Activated CD4-positive, alpha-beta T cell treated with anti-CD3 and anti-CD28 coated beads for 1 hour (primary cell): Measurements from ENCODE around the gene ADGRL2.

Experiments
- DNase-seq: peaks from one replicate; pipeline ENCODE4 v3.0.0-alpha.2; 2020

ADGRL2 gene

DNA sequence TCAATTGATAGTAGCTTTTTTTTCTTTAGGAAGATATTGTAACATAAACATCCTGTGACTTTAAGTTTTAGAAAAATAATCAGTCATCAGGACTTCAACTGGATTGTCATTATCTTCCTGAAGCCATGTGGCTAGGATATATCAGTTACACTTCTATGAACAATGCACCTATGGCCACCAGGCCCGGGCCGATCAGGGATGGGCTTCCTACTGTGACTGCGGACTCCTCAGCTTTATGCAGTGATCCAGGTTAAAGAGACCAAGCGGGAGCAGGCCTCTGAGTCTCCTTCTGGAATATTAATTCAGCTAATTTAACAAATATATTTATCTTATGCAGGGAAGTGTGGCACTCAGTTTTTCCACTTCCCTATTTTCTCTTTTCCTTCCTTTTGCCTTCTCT lies 200.6 kb downstream of the ADGRL2 start:
- DNase-seq, result no peak

- DNase-seq, result no peak
Observed at GRCh38 chr1:82007804-82008203, 207.1 kb downstream of the ADGRL2 start.

GRCh38 chr1:82013702-82014101 lies 213.0 kb downstream of the ADGRL2 start:
- no peak for DNase-seq

DNA sequence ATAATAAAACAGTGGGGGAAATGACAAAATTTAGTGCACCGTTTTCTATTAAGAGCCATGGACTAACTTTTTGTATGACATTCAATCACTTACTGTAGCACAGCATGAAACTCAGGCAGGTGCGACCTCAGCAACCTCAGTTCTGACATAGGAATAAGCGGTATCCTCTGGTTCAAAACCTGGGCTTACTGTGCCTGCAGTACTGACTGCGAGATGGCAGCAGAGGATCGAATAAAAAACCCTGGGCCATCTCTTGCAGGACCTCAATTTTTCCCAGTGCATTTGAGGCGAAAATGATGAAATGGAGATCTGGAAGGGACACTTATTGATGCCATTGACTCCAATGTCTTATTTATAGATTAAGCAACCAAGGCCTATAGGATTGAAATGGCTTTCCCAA lies 214.7 kb downstream of the ADGRL2 start:
- DNase-seq, result no peak

DNA sequence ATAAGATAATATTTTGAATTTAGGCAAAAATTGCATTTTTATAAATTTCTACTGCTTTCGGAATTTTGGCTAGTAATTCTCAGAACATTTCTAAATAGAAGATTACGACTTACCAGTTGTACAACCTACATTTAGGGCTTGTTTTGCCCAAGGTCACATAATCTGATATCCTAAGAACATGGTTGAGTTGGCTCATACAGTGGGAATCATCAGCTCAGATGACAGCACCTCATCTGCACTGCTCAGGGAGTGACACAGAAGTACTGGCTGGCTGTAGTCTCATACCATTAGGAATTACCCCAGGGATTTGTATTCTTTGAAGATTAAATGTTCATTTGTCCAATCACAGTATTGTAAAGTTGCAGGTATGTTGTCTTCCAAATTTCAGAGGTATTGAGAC lies 217.6 kb downstream of the ADGRL2 start:
- no peak for DNase-seq

GRCh38 chr1:82019508-82019907 lies 218.8 kb downstream of the ADGRL2 start:
- no peak for DNase-seq

DNA sequence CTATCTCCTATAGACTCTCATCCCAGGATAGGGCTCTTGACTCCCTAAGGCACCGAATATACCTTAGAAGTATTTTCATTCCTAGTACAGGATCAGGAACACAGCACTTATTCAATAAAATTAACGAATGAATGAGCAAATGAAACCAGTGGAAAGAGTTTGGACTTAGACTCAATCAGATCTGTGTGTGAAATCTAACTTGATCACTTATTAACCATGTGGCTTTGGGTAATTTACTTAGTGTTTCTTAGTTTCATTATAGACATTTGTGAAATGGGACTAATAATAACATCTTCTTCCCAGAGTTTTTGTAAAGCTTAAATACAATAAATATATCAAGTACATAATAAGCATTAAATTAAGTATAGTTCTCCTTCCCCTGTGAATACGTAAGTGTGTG lies 230.1 kb downstream of the ADGRL2 start:
- DNase-seq, result no peak

DNA sequence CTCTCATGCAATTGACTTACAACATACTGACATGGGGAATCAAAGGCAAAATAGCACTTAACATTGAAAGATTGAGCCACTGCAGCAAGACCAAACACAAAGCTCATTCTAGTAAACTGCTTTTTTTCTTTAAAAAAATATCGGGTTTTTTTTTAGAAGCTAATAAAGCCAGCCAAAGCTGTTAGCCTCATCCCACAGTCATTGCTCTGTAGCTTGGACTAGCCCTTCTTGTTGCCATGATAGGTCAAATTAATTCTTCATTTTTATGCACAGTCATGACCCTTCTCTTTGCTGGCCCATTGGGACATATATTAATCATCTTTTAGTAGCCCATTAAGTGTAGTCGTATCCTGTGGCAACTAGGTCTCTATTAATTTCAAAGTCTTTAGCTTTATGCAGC lies 231.3 kb downstream of the ADGRL2 start:
- DNase-seq, result no peak

GRCh38 chr1:82034812-82035211 lies 234.1 kb downstream of the ADGRL2 start:
- no peak for DNase-seq
